GM21423 (cell line): Measurements from ENCODE around the gene CCDC174.
"Not testable (repeated sequence)": the region's sequence is repeated elsewhere in the genome, so short reads cannot be mapped to it uniquely, and the experiment has no call there.

ENCODE experiments used
- ATAC-seq: cut with Tn5 transposase; IDR thresholded peaks from one replicate; pipeline ENCODE4 v1.9.1; 2021; ENCODE audit warnings: mild to moderate bottlenecking, moderate library complexity; ENCODE audit not compliant: unreplicated experiment

The CCDC174 gene

GRCh38 chr3:14649466-14649865, 2.1 kb upstream of the CCDC174 start:
- no peak for ATAC-seq

- ATAC-seq = no peak
These were observed 1.4 kb upstream of the CCDC174 start for GRCh38 chr3:14650193-14650592.

- not testable (repeated sequence) for ATAC-seq
These were observed 872 bp downstream of the CCDC174 start for GRCh38 chr3:14652360-14652907.

GRCh38 chr3:14657579-14657978, 6.0 kb downstream of the CCDC174 start:
- ATAC-seq = no peak

- no peak for ATAC-seq
These were observed 7.4 kb downstream of the CCDC174 start for GRCh38 chr3:14658978-14659377.

GRCh38 chr3:14660942-14661341, 9.4 kb downstream of the CCDC174 start:
- no peak for ATAC-seq

- ATAC-seq = no peak
These were observed 12.0 kb downstream of the CCDC174 start for GRCh38 chr3:14663396-14664135.

- no peak for ATAC-seq
These were observed 12.6 kb downstream of the CCDC174 start for GRCh38 chr3:14664170-14664569.

GRCh38 chr3:14672588-14672987, 21.0 kb downstream of the CCDC174 start:
- ATAC-seq = no peak

GRCh38 chr3:14674841-14675240, 23.3 kb downstream of the CCDC174 start, which contains the start of gene C3orf20:
Gene C3orf20, plus strand, starts transcription at chr3:14675141. Its CDS starts 7,573 bp downstream, at chr3:14682714.
- no peak for ATAC-seq

- ATAC-seq = no peak
These were observed 25.3 kb downstream of the CCDC174 start for GRCh38 chr3:14676881-14677280.

GRCh38 chr3:14678015-14678503, 26.5 kb downstream of the CCDC174 start:
- ATAC-seq = no peak

- no peak for ATAC-seq
These were observed 28.6 kb downstream of the CCDC174 start for GRCh38 chr3:14680115-14680514.

GRCh38 chr3:14680716-14681115, 29.2 kb downstream of the CCDC174 start:
- no peak for ATAC-seq

- no peak for ATAC-seq
These were observed 32.9 kb downstream of the CCDC174 start for GRCh38 chr3:14684447-14684846.

GRCh38 chr3:14685179-14685578, 33.6 kb downstream of the CCDC174 start:
- no peak for ATAC-seq

- ATAC-seq = no peak
These were observed 35.8 kb downstream of the CCDC174 start for GRCh38 chr3:14687360-14687759.

- ATAC-seq = no peak
These were observed 37.0 kb downstream of the CCDC174 start for GRCh38 chr3:14688525-14688924.

GRCh38 chr3:14689247-14689980, 37.9 kb downstream of the CCDC174 start:
- peak; percentile 41 for ATAC-seq

- ATAC-seq = peak; percentile 33
These were observed 39.7 kb downstream of the CCDC174 start for GRCh38 chr3:14691239-14691638.

- no peak for ATAC-seq
These were observed 40.2 kb downstream of the CCDC174 start for GRCh38 chr3:14691719-14692118.
